Osteocyte (in vitro differentiated cells): ENCODE data around the gene SMC1B. TPM values are rescaled to one million over a fixed set of nuclear protein-coding genes. Genes with fewer than 3 reads are reported as not detected.

Experiments used
- DNase-seq: peaks from one replicate; pipeline ENCODE4 v3.0.0; 2021; ENCODE audit warnings: mixed read lengths; ENCODE audit not compliant: unreplicated experiment; ENCODE audit errors: extremely low spot score
- H3K27ac Mint-ChIP-seq: one replicate; pipeline ENCODE4 v1.8.0; 2021; ENCODE audit warnings: mild to moderate bottlenecking, mixed read lengths; ENCODE audit not compliant: unreplicated experiment
- H3K27me3 Mint-ChIP-seq: one replicate; pipeline ENCODE4 v1.8.0; 2021; ENCODE audit warnings: mixed read lengths; ENCODE audit not compliant: unreplicated experiment
- H3K36me3 Mint-ChIP-seq: one replicate; pipeline ENCODE4 v1.8.0; 2021; ENCODE audit warnings: mixed read lengths; ENCODE audit not compliant: unreplicated experiment
- H3K4me1 Mint-ChIP-seq: one replicate; pipeline ENCODE4 v1.8.0; 2021; ENCODE audit warnings: mixed read lengths; ENCODE audit not compliant: unreplicated experiment
- H3K4me3 Mint-ChIP-seq: one replicate; pipeline ENCODE4 v1.8.0; 2021; ENCODE audit warnings: mild to moderate bottlenecking, moderate library complexity, mixed read lengths; ENCODE audit not compliant: unreplicated experiment
- H3K9me3 Mint-ChIP-seq: one replicate; pipeline ENCODE4 v1.8.0; 2021; ENCODE audit warnings: mixed read lengths; ENCODE audit not compliant: unreplicated experiment
- total RNA-seq: library from RNA; stranded (reverse); gene quantifications from 2 replicates; pipeline ENCODE4 v1.2.1, GENCODE V29; 2021
- TF ChIP-seq, protein P1 (sequence below): fragments of 200-600 bp; sonication (generic); IDR thresholded peaks from 2 replicates; pipeline ENCODE4 v1.5.0; 2021; ENCODE audit warnings: antibody characterized with exemption, mild to moderate bottlenecking, moderate library complexity

SMC1B gene
- total RNA-seq, 1 donor from 2014 or later = not detected

DNA sequence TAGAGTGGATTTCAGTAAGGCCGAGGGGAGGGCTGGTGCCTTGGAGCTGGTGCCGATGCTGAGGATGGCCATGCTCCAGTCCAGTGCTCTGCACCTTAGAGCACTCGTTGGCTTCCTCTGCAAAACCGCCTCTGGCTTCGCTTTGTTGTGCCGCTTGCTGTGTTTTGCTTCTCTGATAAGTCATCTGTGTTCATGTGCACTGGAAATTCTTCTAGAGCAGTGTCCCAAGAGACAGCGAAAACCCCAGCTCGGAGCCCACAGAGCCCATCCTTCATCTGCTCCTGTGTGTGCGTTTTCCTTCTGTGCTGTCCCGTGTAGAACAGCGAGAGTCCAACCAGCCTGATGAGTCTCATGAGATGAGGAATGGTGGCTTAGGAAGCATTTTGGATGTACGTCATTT, 91.6 kb downstream of the SMC1B start:
- H3K4me3 Mint-ChIP-seq = no peak overlapping the region

DNA sequence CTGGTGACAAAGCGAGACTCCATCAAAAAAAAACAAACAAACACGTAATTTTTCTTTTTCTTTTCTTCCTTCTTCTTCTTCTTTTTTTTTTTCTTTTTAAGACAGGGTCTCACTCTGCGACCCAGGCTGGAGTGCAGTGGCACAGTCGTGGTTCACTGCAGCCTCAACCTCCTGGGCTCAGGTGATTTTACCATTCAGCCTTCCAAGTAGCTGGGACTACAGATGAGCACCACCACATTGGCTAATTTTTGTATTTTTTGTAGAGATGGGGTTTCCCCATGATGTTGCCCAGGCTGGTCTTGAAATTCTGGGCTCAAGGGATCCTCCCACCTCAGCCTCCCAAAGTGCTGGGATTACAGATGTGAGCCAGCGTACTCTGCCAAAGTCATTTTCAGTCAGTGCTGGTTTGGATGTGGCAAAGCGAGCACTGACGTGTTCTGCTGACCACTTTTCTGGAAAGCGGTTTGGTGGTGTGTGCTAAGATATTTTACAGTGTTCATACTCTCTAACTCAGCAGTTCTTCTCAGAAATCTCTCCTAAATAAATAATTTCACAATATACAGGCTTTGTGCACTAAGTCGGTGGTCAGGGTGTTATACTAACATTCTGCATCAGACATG, 92.9 kb downstream of the SMC1B start:
- Mint-ChIP-seq H3K27ac (peak overlapping the region; percentile 97), H3K4me3 (no peak overlapping the region), H3K4me1 (peaks cover 36% of the 10 kb centered on the region), H3K27me3 (no peaks in the 10 kb centered on the region), H3K9me3 (no peaks in the 10 kb centered on the region), H3K36me3 (peaks cover 25% of the 10 kb centered on the region)
- DNase-seq = no peak
- TF ChIP-seq, protein P1, sequence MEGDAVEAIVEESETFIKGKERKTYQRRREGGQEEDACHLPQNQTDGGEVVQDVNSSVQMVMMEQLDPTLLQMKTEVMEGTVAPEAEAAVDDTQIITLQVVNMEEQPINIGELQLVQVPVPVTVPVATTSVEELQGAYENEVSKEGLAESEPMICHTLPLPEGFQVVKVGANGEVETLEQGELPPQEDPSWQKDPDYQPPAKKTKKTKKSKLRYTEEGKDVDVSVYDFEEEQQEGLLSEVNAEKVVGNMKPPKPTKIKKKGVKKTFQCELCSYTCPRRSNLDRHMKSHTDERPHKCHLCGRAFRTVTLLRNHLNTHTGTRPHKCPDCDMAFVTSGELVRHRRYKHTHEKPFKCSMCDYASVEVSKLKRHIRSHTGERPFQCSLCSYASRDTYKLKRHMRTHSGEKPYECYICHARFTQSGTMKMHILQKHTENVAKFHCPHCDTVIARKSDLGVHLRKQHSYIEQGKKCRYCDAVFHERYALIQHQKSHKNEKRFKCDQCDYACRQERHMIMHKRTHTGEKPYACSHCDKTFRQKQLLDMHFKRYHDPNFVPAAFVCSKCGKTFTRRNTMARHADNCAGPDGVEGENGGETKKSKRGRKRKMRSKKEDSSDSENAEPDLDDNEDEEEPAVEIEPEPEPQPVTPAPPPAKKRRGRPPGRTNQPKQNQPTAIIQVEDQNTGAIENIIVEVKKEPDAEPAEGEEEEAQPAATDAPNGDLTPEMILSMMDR = no peak

More for the DNA sequence above, 91.6 kb downstream of the SMC1B start:
- TF ChIP-seq, protein P1 = no peak
- DNase-seq = no peak
- Mint-ChIP-seq H3K27me3 (no peaks in the 10 kb centered on the region), H3K27ac (no peak overlapping the region), H3K9me3 (no peaks in the 10 kb centered on the region), H3K36me3 (peaks cover 29% of the 10 kb centered on the region), H3K4me1 (peaks cover 36% of the 10 kb centered on the region)

DNA sequence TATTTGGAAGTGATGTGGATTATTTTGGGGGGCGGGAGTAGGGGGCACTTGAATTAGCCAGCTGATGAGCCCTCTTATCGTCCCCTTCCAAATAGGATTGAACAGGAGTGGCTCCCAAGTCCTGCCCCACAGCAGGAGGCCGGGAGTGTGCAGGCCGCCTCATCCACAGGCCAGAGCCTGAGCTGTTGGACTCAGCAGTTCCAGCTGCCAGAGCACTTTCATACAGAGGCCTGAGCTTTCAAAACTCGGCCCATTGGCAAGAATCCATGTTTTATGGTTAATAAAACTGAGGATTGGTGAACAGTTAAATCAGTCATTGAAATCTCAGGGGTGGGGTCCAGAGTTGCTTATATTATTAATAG, 94.1 kb downstream of the SMC1B start:
- TF ChIP-seq, protein P1 = no peak
- Mint-ChIP-seq H3K36me3 (peaks cover 16% of the 10 kb centered on the region), H3K4me3 (no peak overlapping the region), H3K4me1 (peaks cover 36% of the 10 kb centered on the region), H3K27me3 (no peaks in the 10 kb centered on the region), H3K9me3 (no peaks in the 10 kb centered on the region), H3K27ac (peak overlapping the region; percentile 97)
- no peak for DNase-seq

DNA sequence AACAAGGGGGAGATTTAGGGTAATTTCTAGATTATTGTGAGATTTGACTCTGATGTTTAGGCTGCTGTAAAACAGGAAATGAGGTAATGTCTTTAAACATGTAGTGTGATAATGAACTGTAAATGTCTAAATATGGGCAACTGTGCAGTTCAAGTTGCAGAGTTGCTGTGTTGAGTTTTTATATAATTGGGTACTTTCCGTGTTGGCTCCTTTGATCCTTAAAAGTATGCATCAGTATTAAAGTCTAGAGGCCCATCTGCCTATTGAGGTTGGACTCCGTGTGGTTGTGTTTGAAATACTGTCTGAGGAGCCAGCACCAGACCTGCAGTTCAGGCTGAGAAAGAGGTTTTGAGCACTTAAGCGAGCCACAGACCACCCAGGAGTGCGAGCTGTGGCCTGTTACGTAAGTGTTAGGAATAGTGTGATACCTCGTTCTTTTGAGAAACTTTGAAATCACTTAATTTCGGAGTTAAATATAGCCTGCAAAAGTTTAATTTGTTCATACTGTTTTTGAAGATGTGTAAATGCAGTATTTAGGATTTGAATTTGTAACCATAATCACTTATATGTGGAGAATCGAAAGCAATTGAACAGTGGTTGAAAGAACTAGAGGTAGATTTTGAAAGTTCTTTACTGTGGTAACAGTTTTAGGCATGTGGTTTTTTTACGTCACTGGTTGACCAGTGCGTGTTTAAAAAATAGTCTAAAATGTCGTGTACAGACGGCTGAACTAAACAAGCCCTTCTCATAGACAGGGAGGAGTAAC, 94.7 kb downstream of the SMC1B start:
- peaks cover 36% of the 10 kb centered on the region for H3K4me1 Mint-ChIP-seq
- H3K27ac Mint-ChIP-seq = peak overlapping the region; percentile 97
- H3K36me3 Mint-ChIP-seq = peaks cover 10% of the 10 kb centered on the region
- no peak for DNase-seq
- H3K4me3 Mint-ChIP-seq = peak overlapping the region; percentile 20
- H3K9me3 Mint-ChIP-seq = no peaks in the 10 kb centered on the region
- H3K27me3 Mint-ChIP-seq = no peaks in the 10 kb centered on the region
- TF ChIP-seq, protein P1 = no peak

DNA sequence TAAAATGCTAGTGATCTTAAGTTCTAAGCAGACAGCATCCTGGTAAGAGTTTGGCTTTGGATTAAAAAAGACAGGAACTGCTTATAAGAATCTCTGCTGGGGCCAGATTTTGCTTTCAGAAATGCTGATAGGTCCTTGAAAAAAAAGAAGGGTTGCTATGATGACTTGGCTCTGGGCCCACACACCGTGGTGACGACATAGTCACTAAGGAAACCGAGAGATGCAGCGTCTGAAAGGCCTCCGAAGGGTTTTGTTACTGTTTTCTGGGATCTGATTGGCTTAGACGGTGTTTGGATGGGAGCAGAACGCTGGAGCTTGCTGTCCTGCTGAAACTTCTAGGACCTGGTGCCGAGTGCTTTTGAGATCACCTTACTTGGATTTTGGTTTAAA, 95.2 kb downstream of the SMC1B start:
- peak overlapping the region; percentile 97 for H3K27ac Mint-ChIP-seq
- TF ChIP-seq, protein P1 = no peak
- H3K4me3 Mint-ChIP-seq = peak overlapping the region; percentile 20
- H3K9me3 Mint-ChIP-seq = no peaks in the 10 kb centered on the region
- DNase-seq = no peak
- H3K4me1 Mint-ChIP-seq = peaks cover 36% of the 10 kb centered on the region
- peaks cover 4% of the 10 kb centered on the region for H3K36me3 Mint-ChIP-seq
- H3K27me3 Mint-ChIP-seq = no peaks in the 10 kb centered on the region
